ENCODE measurements around the gene SLIT3. TPM values are rescaled to one million over a fixed set of nuclear protein-coding genes. Genes with fewer than 3 reads are reported as not detected.

SLIT3 gene
- total RNA-seq, 6 experiments from 2014 or later, result 0.31 to 1.2 (median 0.65) TPM

DNA sequence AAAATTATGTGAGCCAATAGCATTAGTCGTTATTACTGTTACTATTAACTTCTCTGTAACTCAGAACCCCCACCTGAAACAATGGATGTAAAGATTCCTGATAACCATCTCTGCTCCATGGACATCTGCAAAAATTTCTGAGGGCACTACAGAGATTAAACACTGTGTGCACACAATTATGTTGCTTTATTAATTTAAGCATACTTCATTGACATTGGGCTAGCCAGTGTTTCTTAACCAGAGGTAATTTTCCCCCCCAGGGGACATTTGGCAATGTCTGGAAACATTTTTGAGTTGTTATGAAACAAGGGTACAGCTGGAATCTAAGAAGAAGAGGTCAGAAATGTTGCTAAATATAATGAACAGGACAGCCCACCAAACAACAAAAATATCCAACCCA lies 19.3 kb downstream of the SLIT3 start:
- Histone ChIP-seq H3K27me3 (no peaks in the 10 kb centered on the region), H3K4me1 (no peaks in the 10 kb centered on the region), H3K4me3 (no peak overlapping the region), H3K27ac (no peak overlapping the region), H3K36me3 (no peaks in the 10 kb centered on the region), H3K9me3 (no peaks in the 10 kb centered on the region)
- no peak for ATAC-seq
- 37% methylated on average over 1 of the region's 1 CpG for WGBS (ENCODE audit: insufficient coverage, low coverage, low lambda C conversion rate, missing lambda C conversion rate)
- no peak for DNase-seq
- intact Hi-C loops (cut with DNase I), result no loop called here
- TF ChIP-seq POLR2A (IDR thresholded peaks at IDR 0.05), result no peak
- TF ChIP-seq, protein P1, sequence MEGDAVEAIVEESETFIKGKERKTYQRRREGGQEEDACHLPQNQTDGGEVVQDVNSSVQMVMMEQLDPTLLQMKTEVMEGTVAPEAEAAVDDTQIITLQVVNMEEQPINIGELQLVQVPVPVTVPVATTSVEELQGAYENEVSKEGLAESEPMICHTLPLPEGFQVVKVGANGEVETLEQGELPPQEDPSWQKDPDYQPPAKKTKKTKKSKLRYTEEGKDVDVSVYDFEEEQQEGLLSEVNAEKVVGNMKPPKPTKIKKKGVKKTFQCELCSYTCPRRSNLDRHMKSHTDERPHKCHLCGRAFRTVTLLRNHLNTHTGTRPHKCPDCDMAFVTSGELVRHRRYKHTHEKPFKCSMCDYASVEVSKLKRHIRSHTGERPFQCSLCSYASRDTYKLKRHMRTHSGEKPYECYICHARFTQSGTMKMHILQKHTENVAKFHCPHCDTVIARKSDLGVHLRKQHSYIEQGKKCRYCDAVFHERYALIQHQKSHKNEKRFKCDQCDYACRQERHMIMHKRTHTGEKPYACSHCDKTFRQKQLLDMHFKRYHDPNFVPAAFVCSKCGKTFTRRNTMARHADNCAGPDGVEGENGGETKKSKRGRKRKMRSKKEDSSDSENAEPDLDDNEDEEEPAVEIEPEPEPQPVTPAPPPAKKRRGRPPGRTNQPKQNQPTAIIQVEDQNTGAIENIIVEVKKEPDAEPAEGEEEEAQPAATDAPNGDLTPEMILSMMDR (IDR thresholded peaks at IDR 0.05), result no peak

DNA sequence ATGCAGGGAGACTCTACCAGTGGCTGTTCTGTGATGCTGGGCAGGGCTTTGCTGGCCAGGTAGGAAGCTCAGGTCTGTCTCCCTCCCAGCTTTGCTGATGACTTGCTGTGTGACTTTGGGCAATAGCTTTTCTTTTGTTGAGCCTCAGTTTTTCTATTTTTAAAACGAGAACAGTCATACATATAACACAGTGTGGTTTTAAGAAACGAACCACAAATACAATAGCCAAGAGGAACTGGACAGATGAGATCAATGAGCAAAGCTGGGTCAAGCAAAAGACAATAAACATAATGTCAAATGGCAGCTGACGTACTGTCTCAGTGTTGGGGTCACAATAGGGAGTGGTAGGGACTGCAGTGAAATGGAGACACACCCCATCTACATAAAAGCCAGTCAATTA lies 20.2 kb downstream of the SLIT3 start:
- H3K27me3 ChIP-seq, result no peaks in the 10 kb centered on the region
- no peak overlapping the region for H3K4me3 ChIP-seq
- DNase-seq (no peak), ATAC-seq (no peak)
- intact Hi-C loops (cut with DNase I), result no loop called here
- no peak for TF ChIP-seq POLR2A (IDR thresholded peaks at IDR 0.05)
- TF ChIP-seq, protein P1 (IDR thresholded peaks at IDR 0.05), result no peak
- H3K36me3 ChIP-seq, result no peaks in the 10 kb centered on the region
- 38% methylated on average over 3 of the region's 3 CpGs for WGBS (ENCODE audit: insufficient coverage, low coverage, low lambda C conversion rate, missing lambda C conversion rate)
- no peaks in the 10 kb centered on the region for H3K4me1 ChIP-seq
- H3K9me3 ChIP-seq, result no peaks in the 10 kb centered on the region
- no peak overlapping the region for H3K27ac ChIP-seq

DNA sequence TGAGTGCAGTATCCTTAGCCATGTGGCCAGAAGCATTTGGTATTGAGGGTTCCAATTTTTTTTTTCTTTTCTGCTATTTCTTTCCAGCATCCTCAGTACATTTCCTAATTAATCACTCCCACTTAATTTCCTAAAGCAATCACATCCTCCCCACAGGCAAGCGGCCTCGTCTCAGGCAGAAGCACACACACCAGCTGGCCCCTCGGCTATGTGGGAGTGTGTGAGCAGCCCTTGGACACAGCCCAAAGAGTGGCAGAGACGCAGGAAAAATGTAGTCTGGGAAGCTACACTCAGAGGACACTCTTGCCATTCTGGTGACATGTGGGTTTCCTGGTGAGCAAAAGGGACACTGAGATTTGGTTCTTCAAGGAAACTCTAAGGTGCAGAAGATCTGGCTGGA lies 20.7 kb downstream of the SLIT3 start:
- no peak for ATAC-seq
- DNase-seq, result no peak
- no peaks in the 10 kb centered on the region for H3K36me3 ChIP-seq
- H3K27me3 ChIP-seq, result no peaks in the 10 kb centered on the region
- 51% methylated on average over 4 of the region's 4 CpGs for WGBS (ENCODE audit: insufficient coverage, low coverage, low lambda C conversion rate, missing lambda C conversion rate)
- no peaks in the 10 kb centered on the region for H3K4me1 ChIP-seq
- TF ChIP-seq, protein P1 (IDR thresholded peaks at IDR 0.05), result no peak
- no peak for TF ChIP-seq POLR2A (IDR thresholded peaks at IDR 0.05)
- H3K9me3 ChIP-seq, result no peaks in the 10 kb centered on the region
- H3K4me3 ChIP-seq, result no peak overlapping the region
- intact Hi-C loops (cut with DNase I), result no loop called here
- H3K27ac ChIP-seq, result no peak overlapping the region

DNA sequence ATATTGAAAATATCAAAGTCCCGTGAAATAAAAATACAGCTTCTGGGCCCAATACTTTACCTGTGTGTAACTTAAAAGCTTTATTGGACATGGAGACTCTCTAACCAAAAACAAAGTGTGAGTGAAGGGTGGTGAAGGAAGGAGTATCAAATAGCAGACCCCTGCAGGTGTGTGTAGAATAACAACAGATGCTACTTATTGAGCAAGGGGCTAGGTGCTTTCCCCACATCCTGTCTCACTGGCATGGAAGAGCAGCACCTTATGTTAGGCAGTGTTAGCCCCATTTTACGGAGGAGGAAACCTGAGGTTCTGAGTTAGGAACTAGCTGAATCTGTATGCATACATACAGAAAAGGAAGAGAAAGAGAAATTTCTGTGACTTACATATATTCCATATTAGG lies 21.8 kb downstream of the SLIT3 start:
- no peak for TF ChIP-seq POLR2A (IDR thresholded peaks at IDR 0.05)
- TF ChIP-seq, protein P1 (IDR thresholded peaks at IDR 0.05), result no peak
- intact Hi-C loops (cut with DNase I), result no loop called here
- H3K27me3 ChIP-seq, result no peaks in the 10 kb centered on the region
- H3K36me3 ChIP-seq, result no peaks in the 10 kb centered on the region
- no peaks in the 10 kb centered on the region for H3K4me1 ChIP-seq
- 86% methylated on average over 2 of the region's 2 CpGs for WGBS (ENCODE audit: insufficient coverage, low coverage, low lambda C conversion rate, missing lambda C conversion rate)
- DNase-seq (no peak), ATAC-seq (no peak)
- H3K27ac ChIP-seq, result no peak overlapping the region
- no peaks in the 10 kb centered on the region for H3K9me3 ChIP-seq
- no peak overlapping the region for H3K4me3 ChIP-seq

DNA sequence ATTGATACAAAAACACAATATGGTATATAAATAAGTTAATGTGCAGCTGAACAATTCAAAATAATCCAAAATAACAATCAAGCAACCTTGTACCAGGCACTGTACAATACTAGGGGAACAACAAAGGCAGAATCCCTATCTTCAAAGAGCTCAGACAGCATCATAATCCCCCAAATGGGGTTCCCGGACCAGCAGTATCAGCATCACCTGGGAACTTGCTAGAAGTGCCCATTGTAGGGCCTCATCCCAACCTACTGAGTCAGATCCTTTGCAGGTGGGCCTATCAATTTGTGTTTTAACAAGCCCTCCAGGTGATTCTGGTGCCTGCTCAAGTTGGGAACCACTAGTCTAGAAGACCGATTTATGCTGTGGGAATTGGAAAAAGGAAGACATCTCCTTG lies 27.1 kb downstream of the SLIT3 start:
- Histone ChIP-seq H3K27me3 (no peaks in the 10 kb centered on the region), H3K4me1 (no peaks in the 10 kb centered on the region), H3K4me3 (no peak overlapping the region), H3K36me3 (no peaks in the 10 kb centered on the region), H3K27ac (no peak overlapping the region), H3K9me3 (no peaks in the 10 kb centered on the region)
- intact Hi-C loops (cut with DNase I), result no loop called here
- no peak for ATAC-seq
- no peak for DNase-seq
- TF ChIP-seq, protein P1 (IDR thresholded peaks at IDR 0.05), result no peak
- no peak for TF ChIP-seq POLR2A (IDR thresholded peaks at IDR 0.05)
- no CpG with 5 or more reads among the region's 2 CpGs for WGBS (ENCODE audit: insufficient coverage, low coverage, low lambda C conversion rate, missing lambda C conversion rate)

All from right lobe of liver (tissue), 6 donors.